Measurements from ENCODE around the gene RGS6. TPM values are rescaled to one million over a fixed set of nuclear protein-coding genes. Genes with fewer than 3 reads are reported as not detected.

The RGS6 gene
- total RNA-seq, 4 donors from 2014 or later: 7.6 to 25.3 (median 17.2) TPM

DNA sequence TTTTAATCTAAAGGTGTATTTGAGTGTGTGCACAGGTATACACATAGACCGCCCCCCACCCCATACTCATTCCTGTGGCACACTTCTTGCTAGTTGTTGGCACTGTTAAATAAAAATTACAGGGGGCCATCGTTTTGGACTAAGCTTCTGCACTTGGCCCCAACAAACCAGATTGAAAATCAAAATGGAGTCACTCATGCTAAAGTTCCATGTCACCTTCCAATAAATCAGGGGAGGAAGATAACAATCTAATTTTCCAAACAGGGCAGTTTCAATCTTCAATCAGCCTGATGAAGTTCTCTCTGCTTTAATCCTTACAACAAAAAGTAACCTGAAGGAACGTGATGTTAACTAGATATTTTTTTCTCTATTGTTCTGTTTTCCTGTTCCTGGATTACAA lies 78.2 kb downstream of the RGS6 start:
- no peak overlapping the region for H3K27ac ChIP-seq
- no peaks in the 10 kb centered on the region for H3K36me3 ChIP-seq
- H3K9me3 ChIP-seq: no peaks in the 10 kb centered on the region
- H3K4me3 ChIP-seq (replicated peaks in 1 of 3): no peak overlapping the region
- 78 to 80% methylated on average over 3 of the region's 3 CpGs for WGBS, 2 donors
- TF ChIP-seq POLR2A (IDR thresholded peaks at IDR 0.05): no peak
- TF ChIP-seq, protein P1, sequence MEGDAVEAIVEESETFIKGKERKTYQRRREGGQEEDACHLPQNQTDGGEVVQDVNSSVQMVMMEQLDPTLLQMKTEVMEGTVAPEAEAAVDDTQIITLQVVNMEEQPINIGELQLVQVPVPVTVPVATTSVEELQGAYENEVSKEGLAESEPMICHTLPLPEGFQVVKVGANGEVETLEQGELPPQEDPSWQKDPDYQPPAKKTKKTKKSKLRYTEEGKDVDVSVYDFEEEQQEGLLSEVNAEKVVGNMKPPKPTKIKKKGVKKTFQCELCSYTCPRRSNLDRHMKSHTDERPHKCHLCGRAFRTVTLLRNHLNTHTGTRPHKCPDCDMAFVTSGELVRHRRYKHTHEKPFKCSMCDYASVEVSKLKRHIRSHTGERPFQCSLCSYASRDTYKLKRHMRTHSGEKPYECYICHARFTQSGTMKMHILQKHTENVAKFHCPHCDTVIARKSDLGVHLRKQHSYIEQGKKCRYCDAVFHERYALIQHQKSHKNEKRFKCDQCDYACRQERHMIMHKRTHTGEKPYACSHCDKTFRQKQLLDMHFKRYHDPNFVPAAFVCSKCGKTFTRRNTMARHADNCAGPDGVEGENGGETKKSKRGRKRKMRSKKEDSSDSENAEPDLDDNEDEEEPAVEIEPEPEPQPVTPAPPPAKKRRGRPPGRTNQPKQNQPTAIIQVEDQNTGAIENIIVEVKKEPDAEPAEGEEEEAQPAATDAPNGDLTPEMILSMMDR (IDR thresholded peaks at IDR 0.05): no peak
- no peaks in the 10 kb centered on the region for H3K4me1 ChIP-seq
- H3K27me3 ChIP-seq: no peaks in the 10 kb centered on the region
- intact Hi-C loops (cut with DNase I): no loop called here
- DNase-seq: no peak

DNA sequence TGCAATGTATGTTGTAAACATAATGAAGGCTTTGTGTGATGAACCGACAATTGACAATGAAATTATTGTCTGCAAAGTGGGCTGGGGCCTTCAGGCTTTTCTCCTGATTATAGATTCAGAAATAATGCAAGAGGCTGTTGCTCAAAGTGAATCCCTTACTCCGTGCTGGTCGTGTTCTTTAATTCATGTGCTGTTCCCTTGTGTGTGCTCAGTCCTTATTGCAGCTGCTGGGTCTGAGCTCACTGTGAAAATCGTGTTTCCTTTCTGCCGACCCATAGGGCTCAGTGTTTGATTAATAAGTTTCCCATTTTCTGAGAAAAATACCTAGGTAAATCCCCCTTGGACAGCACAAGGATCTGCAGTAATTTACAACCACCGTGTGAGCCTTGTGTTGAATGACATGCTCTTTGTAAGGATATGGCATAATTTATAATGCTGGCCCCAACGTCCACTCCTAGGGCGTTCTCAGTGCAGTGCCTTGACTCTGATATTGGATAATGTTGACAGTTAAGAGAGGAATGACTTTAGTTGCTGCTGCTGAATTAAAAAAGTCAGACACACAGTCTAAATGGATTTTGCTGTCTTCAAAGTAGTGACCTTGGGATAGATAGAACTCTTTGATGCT lies 81.6 kb downstream of the RGS6 start:
- Histone ChIP-seq H3K27ac (no peak overlapping the region), H3K4me3 (replicated peaks in 1 of 3) (no peak overlapping the region), H3K4me1 (no peaks in the 10 kb centered on the region), H3K9me3 (no peaks in the 10 kb centered on the region), H3K36me3 (no peaks in the 10 kb centered on the region), H3K27me3 (no peaks in the 10 kb centered on the region)
- TF ChIP-seq, protein P1 (IDR thresholded peaks at IDR 0.05): no peak
- TF ChIP-seq POLR2A (IDR thresholded peaks at IDR 0.05): no peak
- DNase-seq: no peak
- intact Hi-C loops (cut with DNase I): no loop called here
- 83 to 85% methylated on average over 8 of the region's 8 CpGs for WGBS, 2 donors

DNA sequence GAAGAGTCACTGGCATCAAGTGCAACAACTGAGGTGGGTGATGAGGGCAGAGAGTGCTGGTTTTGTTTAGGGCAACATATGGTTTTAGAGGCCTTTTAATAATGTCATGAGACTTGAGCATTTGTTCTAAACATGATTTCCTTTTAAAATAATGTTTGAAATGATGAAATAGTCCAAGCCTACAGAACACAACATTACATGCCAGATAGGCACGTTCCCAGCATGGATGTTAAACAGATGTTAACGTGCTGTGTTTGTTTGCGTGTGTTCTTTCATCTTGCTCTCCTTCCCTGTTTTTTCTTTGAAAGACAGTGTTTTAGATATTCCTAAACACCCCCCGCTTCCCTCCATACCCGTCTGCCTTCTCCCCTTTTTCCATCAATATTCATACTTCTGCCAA lies 82.3 kb downstream of the RGS6 start:
- no peak overlapping the region for H3K27ac ChIP-seq
- no peaks in the 10 kb centered on the region for H3K9me3 ChIP-seq
- H3K4me1 ChIP-seq: no peaks in the 10 kb centered on the region
- intact Hi-C loops (cut with DNase I): no loop called here
- no peaks in the 10 kb centered on the region for H3K36me3 ChIP-seq
- WGBS, 2 donors: 93 to 94% methylated on average over 5 of the region's 5 CpGs
- no peak for DNase-seq
- H3K4me3 ChIP-seq (replicated peaks in 1 of 3): no peak overlapping the region
- no peak for TF ChIP-seq POLR2A (IDR thresholded peaks at IDR 0.05)
- TF ChIP-seq, protein P1 (IDR thresholded peaks at IDR 0.05): no peak
- no peaks in the 10 kb centered on the region for H3K27me3 ChIP-seq

DNA sequence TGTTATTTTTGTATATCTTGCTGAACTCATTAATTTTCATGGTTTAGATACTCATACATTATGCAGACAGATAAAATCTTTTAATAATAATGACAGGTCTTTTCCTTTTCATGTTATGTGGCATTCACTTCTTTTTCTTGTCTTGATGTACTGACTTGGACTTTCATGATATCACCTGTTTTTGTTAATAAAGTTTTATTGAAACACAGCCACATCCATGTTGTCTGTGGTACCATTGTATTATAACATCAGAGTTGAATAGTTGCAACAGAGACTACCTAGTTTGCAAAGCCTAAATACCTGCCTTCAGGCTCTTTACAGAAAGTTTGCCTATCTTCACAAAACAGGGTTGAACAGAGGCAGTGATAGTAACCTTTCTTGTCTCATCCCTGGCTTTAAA lies 85.1 kb downstream of the RGS6 start:
- no peak overlapping the region for H3K4me3 ChIP-seq (replicated peaks in 1 of 3)
- H3K27ac ChIP-seq: no peak overlapping the region
- TF ChIP-seq POLR2A (IDR thresholded peaks at IDR 0.05): no peak
- TF ChIP-seq, protein P1 (IDR thresholded peaks at IDR 0.05): no peak
- DNase-seq: no peak
- intact Hi-C loops (cut with DNase I): no loop called here
- H3K9me3 ChIP-seq: no peaks in the 10 kb centered on the region
- H3K27me3 ChIP-seq: no peaks in the 10 kb centered on the region
- no peaks in the 10 kb centered on the region for H3K4me1 ChIP-seq
- H3K36me3 ChIP-seq: no peaks in the 10 kb centered on the region

DNA sequence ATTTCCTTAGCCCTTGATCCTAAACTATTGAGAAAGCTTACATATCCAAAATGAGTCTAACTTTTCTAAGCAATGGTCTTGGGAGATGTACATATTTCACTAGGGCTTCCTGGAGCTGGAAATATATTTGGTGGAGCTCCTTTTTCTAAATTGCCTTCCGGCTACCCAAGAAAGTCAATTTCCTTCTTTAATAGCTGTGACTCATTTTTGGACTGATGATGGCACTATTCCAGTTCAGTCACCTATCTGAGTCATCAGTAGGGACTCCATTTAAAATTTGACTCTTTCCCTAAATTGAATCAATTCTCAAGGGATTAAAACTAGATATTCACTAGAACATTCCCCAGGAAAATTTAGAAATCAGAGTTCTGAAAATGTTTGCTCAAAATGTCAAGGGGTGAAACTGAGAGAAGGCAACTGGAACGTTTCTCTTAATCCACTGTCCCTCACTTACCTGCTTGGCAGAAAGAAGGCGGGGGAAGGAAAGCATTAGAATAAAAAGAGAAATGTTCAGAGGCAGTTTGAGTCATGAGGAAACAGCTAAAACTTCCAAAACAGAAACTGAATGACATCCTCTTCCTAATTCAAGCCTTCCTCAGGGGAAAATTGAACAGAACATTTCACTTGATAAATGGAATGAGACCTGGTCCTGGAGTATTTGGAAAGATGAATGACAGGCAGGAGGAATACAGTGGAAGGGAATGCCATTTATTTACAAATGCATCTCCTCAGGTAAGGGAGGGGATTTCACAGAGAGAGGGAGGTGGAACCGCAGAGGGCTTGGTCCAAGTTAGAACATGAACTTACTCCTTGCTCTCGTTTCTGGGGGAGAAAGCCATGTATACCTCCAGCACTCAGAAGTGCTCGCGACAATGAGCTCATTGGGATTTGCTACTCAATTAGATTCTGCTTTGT lies 91.2 kb downstream of the RGS6 start:
- H3K9me3 ChIP-seq: no peaks in the 10 kb centered on the region
- no peaks in the 10 kb centered on the region for H3K27me3 ChIP-seq
- WGBS, 2 donors: 53 to 54% methylated on average over 7 of the region's 7 CpGs
- H3K4me1 ChIP-seq: peaks cover 0 to 4% of the 10 kb centered on the region in 2 donors
- H3K4me3 ChIP-seq (replicated peaks in 1 of 3): no peak overlapping the region
- no peaks in the 10 kb centered on the region for H3K36me3 ChIP-seq
- intact Hi-C loops (cut with DNase I): no loop called here
- no peak overlapping the region for H3K27ac ChIP-seq
- DNase-seq: no peak
- TF ChIP-seq, protein P1 (IDR thresholded peaks at IDR 0.05): no peak
- no peak for TF ChIP-seq POLR2A (IDR thresholded peaks at IDR 0.05)

All from thyroid gland (tissue), 4 donors.